GM13977 (cell line): ENCODE measurements around the gene SUCLA2.
"Not testable (repeated sequence)": the region's sequence is repeated elsewhere in the genome, so short reads cannot be mapped to it uniquely, and the experiment has no call there.

Source experiments
- DNase-seq: peaks from one replicate; pipeline ENCODE4 v3.0.0; 2012; ENCODE audit warnings: low spot score
- in situ Hi-C: fragments of 300-500 bp; cut with MboI; formaldehyde crosslinking; loops from one replicate; pipeline ENCODE4 v1.12.0; 2022; ENCODE audit warnings: low sequenced_read_pairs, low pct_unique_long_range_greater_than_20kb, mixed read lengths, inconsistent platforms; ENCODE audit not compliant: unreplicated experiment
- TF ChIP-seq, protein P1 (sequence below): IDR thresholded peaks from 2 replicates; pipeline ENCODE4 v1.5.1; 2012; ENCODE audit warnings: mild to moderate bottlenecking, control low read depth; ENCODE audit not compliant: insufficient read depth; ENCODE audit errors: extremely low read depth, missing control alignments

SUCLA2 gene

DNA sequence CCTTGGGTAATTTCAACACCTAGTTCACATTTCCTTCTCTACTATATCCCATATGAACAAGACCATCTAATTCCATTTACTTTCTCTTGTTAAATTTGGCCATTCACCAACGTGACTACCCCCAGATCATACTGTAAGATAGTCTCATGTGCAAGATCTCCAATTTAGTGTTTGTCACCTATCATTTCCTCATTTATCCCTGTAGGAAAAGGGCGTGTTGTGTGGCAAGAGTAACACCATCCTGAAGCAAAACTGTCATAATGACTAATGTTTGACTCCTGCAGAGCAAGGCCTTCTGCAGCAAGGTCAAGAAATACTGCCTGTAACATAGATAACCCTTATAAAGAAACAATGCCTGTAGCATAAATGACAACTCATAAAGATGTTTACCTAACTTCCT, 51.3 kb downstream of the SUCLA2 start:
- TF ChIP-seq, protein P1, sequence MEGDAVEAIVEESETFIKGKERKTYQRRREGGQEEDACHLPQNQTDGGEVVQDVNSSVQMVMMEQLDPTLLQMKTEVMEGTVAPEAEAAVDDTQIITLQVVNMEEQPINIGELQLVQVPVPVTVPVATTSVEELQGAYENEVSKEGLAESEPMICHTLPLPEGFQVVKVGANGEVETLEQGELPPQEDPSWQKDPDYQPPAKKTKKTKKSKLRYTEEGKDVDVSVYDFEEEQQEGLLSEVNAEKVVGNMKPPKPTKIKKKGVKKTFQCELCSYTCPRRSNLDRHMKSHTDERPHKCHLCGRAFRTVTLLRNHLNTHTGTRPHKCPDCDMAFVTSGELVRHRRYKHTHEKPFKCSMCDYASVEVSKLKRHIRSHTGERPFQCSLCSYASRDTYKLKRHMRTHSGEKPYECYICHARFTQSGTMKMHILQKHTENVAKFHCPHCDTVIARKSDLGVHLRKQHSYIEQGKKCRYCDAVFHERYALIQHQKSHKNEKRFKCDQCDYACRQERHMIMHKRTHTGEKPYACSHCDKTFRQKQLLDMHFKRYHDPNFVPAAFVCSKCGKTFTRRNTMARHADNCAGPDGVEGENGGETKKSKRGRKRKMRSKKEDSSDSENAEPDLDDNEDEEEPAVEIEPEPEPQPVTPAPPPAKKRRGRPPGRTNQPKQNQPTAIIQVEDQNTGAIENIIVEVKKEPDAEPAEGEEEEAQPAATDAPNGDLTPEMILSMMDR: no peak
- DNase-seq: no peak
- in situ Hi-C loops: no loop called here

DNA sequence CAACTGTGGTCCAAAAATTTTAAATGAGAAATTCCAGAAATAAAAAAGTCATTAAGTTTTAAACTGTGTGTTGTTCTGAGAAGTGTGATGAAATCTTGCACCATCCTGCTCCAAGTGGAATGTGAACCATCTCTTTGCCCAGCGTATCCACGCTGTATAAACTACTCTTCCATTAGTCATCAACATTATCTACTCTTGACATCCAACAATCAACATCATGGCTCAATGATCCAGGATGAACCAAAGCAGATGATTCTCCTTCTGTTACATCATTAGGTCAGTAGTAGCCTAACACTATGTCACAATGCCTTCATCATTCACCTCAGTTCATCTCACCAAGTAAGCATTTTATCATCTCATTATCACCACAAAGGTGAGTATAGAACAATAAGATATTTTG, 55.3 kb downstream of the SUCLA2 start:
- TF ChIP-seq, protein P1: no peak
- in situ Hi-C loops: no loop called here
- DNase-seq: no peak

DNA sequence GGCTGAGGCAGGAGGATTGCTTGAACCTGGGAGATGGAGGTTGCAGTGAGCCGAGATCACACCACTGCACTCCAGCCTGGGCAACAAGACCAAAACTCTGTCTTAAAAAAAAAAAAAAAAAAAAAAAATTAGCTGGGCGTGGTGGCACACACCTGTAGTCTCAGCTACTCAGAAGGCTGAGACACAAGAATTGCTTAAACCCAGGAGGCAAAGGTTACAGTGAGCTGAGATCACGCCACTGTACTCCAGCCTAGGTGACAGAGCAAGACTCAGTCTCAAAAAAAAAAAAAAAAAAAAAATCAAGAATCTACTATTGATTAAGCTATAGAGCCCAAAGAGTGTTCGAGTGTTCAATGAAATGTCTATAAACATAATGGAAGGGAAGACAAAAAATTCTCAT, 55.9 kb downstream of the SUCLA2 start:
- in situ Hi-C loops: not testable (repeated sequence)

DNA sequence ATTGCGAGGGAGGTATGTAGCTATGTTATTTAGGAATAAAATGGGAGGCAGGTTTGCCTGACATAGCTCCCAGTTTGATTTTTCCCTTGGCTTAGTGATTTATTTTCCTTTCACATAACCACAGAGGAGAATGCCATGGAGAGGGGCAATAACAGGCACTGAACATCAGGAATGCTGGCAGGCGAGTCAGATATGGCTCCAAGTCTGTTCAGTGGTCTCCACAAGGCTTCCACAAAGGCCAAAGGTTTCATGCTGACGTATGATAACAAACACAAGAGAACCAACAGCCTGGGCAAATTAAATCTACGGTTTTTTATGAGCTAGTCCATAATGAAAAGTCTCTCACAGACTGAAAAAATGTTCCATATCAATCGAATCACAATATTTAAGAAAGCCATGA, 66.7 kb downstream of the SUCLA2 start:
- in situ Hi-C loops: no loop called here
- no peak for DNase-seq
- TF ChIP-seq, protein P1: no peak

More for the DNA sequence above, 55.9 kb downstream of the SUCLA2 start:
- DNase-seq: not testable (repeated sequence)

DNA sequence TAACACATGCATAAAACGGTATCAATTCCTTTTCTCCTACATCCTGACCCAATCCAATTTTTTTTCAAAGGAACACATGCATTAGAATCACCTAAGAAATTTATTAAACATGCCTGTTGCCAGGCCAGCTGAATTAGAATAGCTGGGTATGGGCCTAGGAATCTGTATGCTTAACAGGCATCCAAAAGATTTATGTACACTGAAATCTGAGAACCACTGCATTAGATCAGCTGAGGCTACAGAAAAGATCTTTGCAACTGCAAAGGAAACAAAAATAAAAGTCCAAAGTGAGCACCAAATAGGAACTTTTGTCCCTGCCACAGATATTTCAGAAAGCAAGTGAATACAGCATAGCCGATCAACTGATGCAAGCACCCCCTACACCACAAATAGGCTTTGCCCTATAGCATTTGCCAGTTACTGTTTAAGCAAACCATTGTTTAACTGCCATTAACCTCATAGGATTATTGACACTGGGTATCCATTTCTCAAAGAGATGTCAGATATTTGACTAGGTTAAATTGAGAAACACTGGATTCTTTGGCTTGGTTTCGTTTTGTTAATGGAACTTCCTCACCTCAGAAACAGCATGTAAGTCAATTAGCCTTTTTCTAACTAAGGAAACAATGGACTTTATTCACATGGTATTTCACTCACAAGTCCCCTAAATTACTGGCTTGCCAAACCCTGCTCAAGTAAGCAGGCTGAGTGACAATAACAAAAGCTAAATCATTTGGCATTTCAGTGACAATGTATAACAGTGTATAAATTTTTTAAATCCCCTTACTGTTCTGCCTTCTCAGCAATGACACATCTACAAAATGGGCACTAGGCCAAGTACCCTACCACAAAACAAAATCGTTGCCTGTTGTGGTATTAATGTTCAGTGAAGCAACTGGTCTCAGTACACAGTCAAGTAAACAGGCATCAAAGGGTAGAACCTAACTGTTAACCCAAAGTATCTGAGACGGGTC, 67.8 kb downstream of the SUCLA2 start:
- in situ Hi-C loops: no loop called here
- DNase-seq: no peak

DNA sequence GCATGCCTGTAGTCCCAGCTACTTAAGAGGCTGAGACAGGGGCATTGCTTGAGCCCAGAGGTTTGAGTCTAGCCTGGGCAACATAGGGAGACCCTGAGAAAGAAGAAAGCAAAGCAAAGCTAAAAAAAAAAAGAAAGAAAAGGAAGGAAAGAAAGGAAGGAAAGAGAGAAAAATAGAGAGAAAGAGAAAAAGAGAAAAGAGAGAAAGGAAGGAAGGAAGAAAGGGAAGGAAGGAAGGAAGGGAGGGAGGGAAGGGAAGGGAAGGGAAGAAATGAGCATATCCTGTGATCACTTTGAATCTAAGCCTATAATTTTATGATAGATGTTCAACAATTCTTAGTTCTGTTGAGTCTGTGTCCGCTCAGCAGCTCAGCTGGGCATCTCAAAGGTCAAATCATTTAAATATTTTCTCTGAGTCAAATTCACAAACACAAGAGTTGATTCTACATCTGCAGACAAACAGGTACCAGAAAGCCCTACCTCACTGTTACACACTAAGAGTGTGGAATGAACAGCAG, 70.4 kb downstream of the SUCLA2 start:
- TF ChIP-seq, protein P1: no peak
- in situ Hi-C loops: no loop called here
- DNase-seq: no peak

More for the DNA sequence above, 67.8 kb downstream of the SUCLA2 start:
- TF ChIP-seq, protein P1: no peak

DNA sequence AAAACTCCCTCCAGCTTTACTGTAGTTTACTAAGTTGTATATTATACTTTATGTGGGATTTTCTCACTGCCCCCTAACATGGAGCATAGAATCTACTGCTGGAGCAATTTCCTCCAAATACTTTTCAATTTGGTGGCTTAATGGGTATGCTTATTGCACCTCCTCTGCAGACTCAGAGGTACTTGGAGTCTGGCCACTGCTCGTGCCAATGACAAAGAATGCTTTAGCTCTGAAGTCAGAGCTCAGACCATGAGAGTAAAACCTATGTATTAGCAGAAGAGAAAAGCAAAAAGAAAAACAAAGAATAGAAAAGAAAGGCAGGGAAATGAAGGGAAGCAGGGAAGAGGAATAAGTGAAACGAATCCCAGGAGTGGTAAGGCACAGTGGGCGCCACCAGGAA, 71.9 kb downstream of the SUCLA2 start:
- TF ChIP-seq, protein P1: no peak
- no peak for DNase-seq
- in situ Hi-C loops: no loop called here
